Right ventricle myocardium superior (tissue), 1 donor: ENCODE data around the gene OR10G8. TPM values are rescaled to one million over a fixed set of nuclear protein-coding genes. Genes with fewer than 3 reads are reported as not detected.
A peak's percentile ranks its signal among the peaks of the same experiment; 100 is the strongest.

Source experiments
- ATAC-seq: fragments of 200-7000 bp; cut with Tn5 transposase; one replicate; pipeline ENCODE4 v1.9.1; 2020; ENCODE audit warnings: mild to moderate bottlenecking; ENCODE audit not compliant: poor library complexity
- DNase-seq: peaks from one replicate; pipeline ENCODE4 v3.0.0-alpha.2; 2020
- intact Hi-C: fragments of 100-400 bp; cut with DNase I; formaldehyde crosslinking; loops from one replicate; pipeline ENCODE4 v1.11.2; 2022
- total RNA-seq: library from RNA; stranded (reverse); fragmentation: NEBNext Ultra II Directional; extraction: Animal tissue kit (Norgen Biotek cat#: 25700); gene quantifications from one replicate; pipeline ENCODE4 v1.2.1, GENCODE V29; 2021
- donor health status: DM: no; HTN: yes; CAD: no; lungs with severe emphysema.

The OR10G8 gene
- total RNA-seq, 1 donor from 2014 or later: not detected

GRCh38 chr11:124075492-124075840 is 48.9 kb downstream of the OR10G8 start:
- peak; percentile 9 for ATAC-seq
- intact Hi-C loops: loop anchor here (10.0 kb wide), 1 partner anchor 509 kb away; no protein-coding TSS in a partner anchor
- DNase-seq: no peak

- intact Hi-C loops: loop anchor here (10.0 kb wide), 1 partner anchor 509 kb away; no protein-coding TSS in a partner anchor
- DNase-seq: peak; percentile 41
- ATAC-seq: peak; percentile 51
These were observed 49.4 kb downstream of the OR10G8 start for GRCh38 chr11:124075841-124076651.

GRCh38 chr11:124077266-124077665 is 50.7 kb downstream of the OR10G8 start:
- intact Hi-C loops: loop anchor here (10.0 kb wide), 1 partner anchor 508 kb away; no protein-coding TSS in a partner anchor
- ATAC-seq: no peak

GRCh38 chr11:124078591-124078990 is 52.0 kb downstream of the OR10G8 start:
- ATAC-seq (no peak), DNase-seq (no peak)
- intact Hi-C loops: loop anchor here (10.0 kb wide), 1 partner anchor 506 kb away; no protein-coding TSS in a partner anchor

More at GRCh38 chr11:124077266-124077665, 50.7 kb downstream of the OR10G8 start:
- no peak for DNase-seq

- ATAC-seq (peak; percentile 34), DNase-seq (no peak)
- intact Hi-C loops: loop anchor here (10.0 kb wide), 1 partner anchor 505 kb away; no protein-coding TSS in a partner anchor
These were observed 53.2 kb downstream of the OR10G8 start for GRCh38 chr11:124079631-124080326.

Other genes starting within 250 kb of the OR10G8 start
- gene OR6M1, start 220.4 kb upstream of the OR10G8 start, total RNA-seq: not detected
- gene TMEM225, start 141.1 kb upstream of the OR10G8 start, total RNA-seq: not detected
- gene OR8D4, start 124.6 kb upstream of the OR10G8 start, total RNA-seq: not detected
- gene OR4D5, start 87.2 kb upstream of the OR10G8 start, total RNA-seq: not detected
- not detected for gene OR6T1, start 83.0 kb upstream of the OR10G8 start, total RNA-seq
- not detected for gene OR10S1, start 49.0 kb upstream of the OR10G8 start, total RNA-seq
- not detected for gene OR10G6, start 31.6 kb upstream of the OR10G8 start, total RNA-seq
- not detected for gene OR10G4, start 13.8 kb upstream of the OR10G8 start, total RNA-seq
- gene OR10G9, start 3.8 kb upstream of the OR10G8 start, total RNA-seq: not detected
- not detected for gene OR10G7, start 14.5 kb downstream of the OR10G8 start, total RNA-seq
- gene VWA5A, start 88.7 kb downstream of the OR10G8 start, total RNA-seq: 3.5 TPM
- gene OR10D3, start 156.5 kb downstream of the OR10G8 start, total RNA-seq: not detected
- not detected for gene OR8G1, start 214.3 kb downstream of the OR10G8 start, total RNA-seq
- gene OR8G5, start 229.6 kb downstream of the OR10G8 start, total RNA-seq: not detected